NCI-H128 (cell line): ENCODE results near the gene SLC2A9.

ENCODE experiments used
- DNase-seq: peaks from one replicate; lab custom pipeline; 2025; ENCODE audit not compliant: unreplicated experiment; lab: John Stamatoyannopoulos, UW

Gene SLC2A9

DNA sequence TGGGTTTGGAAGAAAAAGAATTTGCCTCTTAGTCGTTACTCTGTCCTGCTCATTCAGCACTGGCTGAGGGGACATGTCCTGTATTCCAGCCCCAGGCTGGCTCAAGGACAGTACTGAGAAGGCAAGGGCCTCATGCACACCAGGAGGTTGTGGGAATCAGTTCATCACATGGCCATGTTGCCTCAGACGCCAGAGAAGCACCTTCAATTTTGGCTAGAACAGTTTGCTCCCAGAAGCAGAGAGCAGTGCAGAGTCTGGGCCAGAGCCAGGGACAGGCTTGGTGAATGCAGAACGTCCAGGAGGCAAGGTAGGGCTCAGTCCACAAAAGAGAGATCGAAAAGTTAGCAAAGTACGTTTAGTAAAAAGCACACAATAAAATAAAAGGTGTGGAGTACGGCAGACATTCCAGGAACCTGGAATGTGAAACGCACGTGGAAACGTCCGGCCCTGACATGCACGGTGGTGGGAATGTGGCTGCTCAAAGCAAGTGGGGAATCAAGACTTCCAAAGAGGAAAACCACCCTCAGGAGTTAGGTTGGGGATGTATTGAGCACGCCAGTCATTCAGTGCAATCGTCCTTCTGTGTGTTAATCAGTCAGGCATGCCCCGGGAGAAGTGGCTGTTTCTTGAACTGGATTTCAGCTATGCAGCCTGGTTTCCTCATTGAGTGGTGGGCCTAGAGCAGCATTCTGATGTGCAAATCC, 1.2 kb upstream of the SLC2A9 start:
- DNase-seq: no peak

DNA sequence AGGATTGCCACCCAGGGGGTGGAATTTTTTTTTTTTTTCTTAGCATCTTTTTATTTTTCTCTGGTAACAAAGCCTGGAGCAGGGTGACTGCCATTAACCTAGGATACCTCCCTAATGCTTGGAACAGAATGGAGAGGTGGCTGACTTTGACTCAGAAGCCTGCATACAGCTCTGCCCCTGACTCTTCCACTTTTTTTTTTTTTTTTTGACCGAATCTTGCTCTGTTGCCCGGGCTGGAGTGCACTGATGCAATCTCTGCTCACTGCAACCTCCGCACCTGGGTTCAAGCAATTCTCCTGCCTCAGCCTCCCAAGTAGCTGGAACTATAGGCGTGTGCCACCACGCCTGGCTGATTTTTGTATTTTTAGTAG, 341 bp upstream of the SLC2A9 start:
- DNase-seq: no peak

DNA sequence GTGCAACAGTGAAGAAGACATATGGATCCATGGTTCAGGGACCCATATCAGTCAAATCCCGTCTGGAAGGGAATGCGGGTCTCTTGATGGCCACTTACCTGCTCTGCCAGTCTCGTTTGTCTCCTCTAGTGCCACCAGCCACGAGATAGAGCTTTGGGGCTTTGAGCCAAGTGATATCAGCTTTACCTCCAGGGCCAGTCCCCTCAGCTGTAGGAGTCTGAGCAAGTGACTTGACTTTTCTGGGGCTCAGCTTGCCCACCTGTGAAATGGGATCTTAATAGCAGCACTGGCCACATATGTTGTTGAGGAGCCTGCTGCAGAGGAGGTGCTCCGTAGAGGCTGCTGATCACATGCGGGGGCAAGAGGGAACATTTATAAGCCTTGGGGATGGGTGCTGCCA, 1.2 kb downstream of the SLC2A9 start:
- no peak for DNase-seq

DNA sequence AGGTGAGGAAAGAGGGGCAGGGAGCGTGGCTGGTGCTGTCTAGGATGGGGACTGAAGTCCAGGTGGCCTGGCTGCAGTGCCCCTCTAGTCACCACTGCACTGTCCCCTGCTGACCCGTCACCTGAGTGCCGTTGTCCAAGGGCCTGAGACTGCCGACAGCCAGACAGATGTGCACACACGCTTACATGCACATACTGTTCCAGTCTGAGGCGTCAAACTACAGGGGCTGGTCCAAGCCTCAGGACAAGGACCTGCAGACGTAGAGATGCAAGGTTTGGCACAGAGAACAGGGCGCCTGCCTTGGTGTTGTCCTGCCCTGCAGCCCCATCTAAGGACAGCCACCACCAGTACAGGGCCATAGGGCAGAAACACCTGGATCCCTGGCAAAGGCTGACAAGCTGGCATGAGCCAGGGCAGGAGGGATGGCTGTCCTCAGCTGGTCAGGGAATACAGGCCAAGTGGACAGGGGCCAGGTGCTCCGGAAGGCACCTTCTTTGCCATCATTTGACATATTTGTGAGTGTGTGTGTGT, 1.7 kb downstream of the SLC2A9 start:
- no peak for DNase-seq

DNA sequence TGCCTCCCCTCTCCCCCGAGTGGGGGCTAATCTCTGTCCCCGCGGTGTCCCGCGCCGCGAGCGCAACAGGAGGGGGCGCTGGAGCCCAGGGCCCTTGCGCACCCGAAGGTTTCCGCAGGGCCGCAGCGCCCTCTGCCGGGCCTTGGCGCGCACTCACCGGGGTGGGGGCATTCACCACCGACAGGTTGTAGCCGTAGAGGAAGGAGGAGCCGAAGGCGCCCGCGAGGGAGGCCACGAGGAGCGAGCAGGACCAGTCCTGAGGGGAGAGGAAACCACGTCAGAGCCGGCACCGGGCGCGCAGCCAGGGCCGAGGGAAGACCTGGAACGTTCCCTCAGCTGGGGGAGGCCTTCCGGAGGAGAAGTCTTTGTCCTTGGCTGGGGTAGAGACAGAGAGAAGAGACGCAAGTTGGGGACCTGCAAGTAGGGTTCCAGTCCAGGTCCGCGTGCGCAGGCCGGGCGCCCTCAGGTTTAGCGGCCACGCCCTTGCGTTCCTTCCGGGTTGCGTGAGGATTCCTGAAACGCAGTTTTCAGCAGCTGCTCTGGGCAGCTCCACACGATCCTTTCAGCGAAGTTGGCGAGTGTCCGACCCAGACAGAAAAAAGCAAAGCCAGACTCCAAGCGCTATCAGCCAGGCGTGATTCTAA, 2.4 kb downstream of the SLC2A9 start:
- DNase-seq: peak; percentile 63

DNA sequence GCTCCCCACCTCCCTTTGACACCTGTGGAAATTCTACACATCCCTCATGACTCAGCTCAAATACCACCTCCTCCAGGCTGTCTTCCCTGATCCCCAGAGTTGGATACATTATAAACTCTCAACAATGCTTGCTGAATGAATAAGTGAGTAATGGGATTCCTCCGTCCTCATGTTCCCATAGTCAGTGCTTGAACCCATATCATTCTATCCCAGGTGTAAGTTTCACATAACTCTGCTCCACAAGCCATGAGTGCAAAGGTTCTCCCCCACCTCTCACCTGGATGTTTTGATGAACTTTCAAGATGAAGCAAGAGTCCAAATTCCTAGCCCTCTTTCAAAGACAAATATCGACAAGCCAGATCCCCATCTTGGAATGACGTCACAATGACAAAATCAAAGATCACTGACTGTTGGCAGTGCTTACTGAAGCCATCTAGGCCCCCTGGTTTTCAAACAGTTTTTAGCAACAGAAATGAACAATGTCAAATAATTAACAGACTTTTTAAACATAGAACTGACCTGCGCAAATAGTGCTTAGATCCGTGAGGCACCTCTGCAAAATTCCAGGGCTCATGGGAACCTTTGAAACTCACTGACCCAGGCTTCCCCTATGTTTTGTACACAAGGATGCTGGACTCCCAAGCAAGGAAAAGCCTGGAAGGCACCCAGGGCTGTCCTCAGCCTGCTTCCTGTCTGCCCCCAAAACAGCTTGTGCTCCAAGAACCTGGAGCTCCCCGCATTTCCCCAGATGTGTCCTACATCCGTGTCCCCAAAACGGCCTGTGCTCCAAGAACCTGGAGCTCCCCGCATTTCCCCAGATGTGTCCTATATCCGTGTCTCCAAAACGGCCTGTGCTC, 4.0 kb downstream of the SLC2A9 start:
- DNase-seq: no peak

DNA sequence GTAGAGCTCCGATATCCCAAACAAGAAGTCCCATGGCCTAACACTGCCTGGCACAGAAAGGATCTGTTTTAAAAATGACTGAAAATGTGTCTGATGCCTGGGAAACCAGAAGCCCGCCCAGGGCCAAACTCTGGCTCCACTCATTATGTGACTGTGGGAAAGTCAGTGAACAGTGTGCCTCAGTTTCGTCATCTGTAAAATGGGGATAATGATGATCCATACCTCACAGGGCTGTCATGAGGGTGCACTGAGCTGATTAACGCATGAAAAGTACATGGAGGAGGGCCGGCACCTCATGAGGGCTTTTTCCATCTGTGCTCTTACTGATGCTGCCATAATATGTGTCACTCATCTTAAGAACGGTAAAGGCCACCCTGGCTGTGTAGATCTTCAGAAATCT, 5.1 kb downstream of the SLC2A9 start:
- DNase-seq: no peak

DNA sequence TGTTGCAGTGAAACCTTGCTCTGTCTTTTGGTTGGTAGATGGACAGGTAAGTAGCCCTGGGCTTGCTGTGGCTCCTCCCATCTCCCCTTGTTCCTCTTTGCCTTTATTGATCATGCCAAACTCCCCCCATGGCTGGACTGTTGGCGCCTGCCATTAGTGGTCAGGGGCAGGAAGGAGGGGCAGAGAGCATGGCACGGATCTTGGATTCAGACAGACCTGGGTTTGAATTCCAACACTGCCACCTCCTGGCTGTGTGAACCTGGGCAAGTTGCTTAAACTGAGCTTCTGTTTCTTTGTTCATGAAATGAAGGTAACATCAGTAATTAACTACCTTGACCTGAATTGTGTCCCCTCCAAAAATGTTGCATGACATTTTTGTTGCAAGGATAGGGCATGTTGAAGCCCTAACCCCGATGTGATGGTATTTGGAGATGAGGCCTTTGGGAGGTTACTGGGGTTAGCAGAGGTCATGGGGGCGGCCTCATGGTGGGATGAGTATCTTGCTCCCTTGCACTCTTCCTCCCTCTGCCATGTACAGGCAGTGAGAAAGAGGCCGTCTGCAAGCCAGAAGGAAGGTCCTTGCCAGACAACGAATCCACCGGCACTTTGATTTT, 6.0 kb downstream of the SLC2A9 start:
- no peak for DNase-seq

DNA sequence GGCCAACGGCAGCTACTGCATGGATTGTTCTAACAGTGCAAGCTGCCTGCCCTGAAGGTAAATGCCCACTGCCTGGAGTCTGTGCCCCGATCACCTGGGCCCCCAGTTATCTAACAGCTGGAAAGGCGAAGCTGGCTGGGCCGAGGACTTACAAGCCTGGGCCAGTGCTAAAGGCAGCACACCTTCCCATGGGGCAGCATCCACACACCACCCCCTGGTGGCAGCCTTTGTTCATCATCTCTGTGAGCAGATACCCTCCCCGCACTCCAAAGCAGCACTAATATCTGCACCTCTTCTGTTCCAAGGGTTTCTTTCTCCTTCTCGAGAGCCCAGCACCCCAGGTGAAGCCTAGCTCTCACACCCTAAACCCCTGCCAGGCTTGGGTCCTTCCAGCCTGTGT, 7.6 kb downstream of the SLC2A9 start:
- peak; percentile 1 for DNase-seq

DNA sequence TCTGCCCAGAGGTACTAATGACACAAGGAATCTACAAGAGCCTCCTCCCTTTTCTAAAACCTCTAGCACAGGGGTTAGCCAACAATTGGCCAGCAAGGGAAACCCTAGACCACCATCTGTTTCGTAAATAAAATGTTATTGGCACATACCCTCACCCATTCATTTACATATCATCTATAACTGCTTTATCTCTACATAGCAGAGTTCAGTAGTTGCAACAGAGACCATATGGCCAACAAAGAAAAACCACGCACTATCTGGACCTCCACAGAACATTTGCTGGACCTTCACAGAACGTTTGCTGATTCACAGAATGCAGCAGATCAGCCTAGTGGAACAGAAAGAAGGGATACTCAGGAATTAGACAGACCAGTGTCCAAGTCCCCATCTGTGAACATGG, 9.4 kb downstream of the SLC2A9 start:
- no peak for DNase-seq

DNA sequence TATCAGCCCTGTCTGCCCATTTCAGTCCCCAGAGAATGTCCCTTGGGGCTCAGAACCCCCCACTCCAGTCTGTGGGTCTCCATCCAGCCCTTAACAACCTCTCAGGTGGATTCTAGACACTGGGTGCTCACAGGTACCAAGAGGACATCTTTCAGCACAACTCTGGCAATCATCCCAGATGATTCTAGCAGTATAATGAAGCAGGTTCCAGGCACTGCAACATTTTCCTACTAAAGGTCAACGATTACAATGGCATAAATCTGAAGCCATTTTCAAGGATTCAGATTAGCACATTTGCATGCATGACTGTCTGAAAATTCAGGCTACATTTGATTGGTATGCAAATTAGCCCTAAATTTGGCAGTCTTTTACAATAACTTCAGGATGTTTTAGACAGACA, 10.0 kb downstream of the SLC2A9 start:
- DNase-seq: no peak

DNA sequence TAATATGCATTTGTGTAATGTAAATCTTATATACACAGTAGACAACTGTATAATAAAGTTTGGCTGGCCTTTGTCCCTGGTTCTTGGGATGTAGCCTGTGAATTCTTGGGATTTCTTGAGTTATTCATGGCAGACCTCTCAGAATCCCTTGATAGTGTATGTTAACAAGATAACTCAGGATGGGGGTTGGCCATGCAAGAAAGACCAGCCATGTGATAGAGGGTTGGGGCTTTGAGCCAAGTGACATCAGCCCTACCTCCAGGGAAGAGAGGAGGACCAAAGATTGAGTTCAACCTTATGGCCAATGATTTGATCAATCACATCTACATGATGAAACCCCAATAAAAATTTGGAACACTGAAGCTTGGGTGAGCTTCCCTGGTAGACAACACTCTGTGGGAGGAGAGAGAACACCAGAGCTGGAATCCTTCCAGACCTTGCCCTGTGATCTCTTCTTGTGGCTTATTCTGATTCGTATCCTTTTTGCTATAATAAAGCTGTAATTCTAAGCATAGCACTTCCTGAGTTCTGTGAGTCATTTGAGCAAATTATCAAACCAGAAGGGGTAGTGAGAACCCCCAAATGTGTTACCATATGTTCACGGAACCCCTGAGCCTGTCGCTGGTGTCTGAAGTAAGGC, 11.3 kb downstream of the SLC2A9 start:
- DNase-seq: no peak

DNA sequence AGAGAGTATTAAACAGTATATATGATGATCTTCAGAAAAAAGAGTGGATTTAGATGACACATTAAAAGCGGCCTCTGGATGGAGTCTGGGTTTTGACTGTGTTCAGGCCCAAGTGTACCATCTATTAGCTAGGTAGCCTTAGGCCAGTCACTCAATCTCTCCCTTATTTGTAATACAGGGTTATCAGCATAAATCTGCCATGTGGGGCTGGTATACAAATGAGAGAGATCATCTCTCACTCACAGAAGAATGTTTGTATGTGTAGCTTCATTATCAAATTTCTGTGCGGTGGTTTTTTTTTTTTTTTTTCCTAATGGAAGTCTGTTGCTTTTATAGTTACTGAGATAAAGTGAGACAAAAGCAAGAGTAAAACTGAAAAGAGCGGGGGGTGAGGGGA, 12.7 kb downstream of the SLC2A9 start:
- DNase-seq: no peak

DNA sequence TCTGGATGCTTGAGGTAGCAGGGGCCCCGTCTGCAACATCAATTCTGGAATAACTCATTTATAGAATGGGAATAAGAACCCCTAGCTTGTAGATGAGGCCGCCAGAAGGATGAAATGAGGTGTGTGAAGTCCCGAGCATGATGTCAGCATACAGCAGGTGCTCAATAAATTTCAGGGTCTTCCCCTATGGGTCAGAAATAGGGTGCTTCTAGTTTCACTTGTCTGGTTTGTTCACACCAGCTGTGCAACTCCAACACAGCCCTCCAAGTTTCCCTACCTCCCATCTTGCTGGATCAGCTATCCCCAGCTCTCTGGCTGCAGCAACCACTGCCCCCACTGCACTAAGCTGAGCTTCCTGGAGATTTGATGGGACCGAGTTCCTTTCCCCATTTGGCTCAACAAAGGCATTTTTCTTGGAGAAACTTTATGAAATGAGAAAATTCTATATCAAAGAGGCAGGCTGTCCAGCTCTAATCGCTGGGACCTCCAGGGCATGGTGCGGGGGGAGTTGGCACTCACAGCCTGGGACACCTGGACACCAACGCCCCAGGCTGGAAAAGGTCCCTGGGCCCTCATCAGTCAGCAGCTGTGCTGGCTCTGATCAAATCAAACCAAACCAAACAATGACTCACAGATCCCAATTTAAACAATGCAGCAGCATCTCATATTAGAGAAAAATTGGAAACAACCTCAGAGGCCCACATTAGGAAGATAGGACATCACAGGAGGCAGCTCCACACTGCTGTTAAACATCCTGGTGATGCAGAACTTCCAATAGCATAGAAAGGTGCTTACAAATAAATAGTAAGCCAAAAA, 13.3 kb downstream of the SLC2A9 start:
- no peak for DNase-seq

DNA sequence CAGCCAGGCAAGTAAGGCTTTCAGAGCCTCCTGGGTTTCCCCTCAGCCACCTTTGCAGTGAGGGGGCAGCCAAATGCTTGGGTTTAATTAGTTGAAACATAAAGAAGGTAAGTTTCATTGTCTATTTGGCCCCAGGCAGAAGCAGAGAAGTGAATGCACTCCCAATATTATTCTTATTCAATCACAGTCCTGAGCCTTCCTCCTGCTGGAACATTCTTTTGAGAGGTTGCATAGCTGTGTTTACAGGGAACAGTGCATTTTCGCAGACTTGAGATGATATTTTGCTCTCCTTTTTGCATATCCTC, 13.9 kb downstream of the SLC2A9 start:
- no peak for DNase-seq

DNA sequence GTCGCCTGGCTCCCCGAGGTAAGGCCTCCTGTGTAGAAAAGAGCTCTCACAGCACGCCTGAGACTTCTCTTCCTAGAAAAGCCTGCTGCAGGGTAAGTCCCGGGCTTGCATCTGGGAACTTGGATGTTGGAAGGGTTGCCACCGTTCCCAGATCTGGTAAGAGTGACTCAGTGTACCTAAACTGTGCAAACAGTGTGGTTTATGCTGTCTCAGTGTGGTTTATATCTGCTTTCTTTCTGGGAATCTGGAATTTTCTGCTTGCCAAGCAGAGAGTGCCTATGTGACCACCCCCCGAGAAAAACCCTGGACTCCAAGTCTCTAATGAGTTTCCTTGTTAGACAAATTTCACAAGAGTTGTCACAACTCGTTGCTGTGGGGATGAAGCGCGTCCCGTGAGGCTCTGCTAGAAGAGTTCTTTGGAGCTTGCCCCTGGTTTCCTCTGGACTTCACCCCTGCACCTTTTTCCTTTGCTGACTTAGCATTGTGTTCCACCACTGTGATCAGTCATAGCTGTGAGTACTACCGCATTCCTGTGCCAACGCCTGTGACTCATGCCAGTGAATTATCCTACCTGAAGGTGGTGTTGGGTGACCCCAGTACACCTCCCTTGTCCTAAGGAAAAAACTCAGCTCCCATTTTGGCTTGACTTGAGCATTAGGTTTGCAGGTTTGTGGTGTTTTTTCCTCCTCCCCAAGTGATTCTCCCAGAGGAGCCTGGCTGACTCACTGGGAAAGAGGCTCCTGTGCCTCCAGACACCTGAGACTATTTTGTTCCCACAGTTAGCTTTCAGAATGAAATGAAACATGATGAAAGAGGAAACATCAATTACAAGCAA, 14.5 kb downstream of the SLC2A9 start:
- DNase-seq: no peak

DNA sequence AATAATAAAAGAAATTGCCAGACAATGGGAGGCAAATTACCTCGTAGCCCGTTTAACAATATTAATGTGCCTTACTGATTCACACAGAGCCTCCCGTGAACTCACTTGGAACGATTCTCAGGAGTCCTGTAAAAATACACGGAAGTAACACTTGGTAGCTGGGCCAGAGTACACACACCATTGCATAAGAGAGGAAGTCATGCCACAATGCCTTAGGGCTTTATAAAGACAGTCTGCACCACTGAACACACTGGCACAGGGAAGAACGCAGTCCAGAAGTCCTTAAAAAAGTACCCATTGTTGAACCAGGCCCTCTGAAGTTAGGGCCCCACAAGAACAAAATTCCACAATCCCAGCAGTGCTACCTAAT, 15.1 kb downstream of the SLC2A9 start:
- DNase-seq: no peak

DNA sequence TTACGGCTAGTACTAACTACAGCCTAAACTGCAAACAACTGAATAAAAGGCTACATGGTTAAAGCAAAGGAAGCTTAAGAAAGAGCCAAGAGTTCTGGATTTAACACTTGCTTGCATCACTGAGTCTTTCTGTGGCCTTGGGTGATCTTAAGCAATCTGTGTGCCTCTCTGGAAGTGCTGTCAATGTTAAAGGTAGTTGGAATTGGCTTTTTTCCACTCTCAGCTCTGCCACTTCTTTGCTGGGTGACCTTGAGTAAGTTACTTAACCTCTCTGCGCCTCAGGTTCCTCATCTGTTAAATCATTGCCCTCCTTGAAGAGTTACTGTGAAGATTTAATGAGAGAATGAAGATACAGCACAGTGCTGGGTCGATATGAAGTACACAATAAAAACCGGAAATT, 15.7 kb downstream of the SLC2A9 start:
- no peak for DNase-seq

DNA sequence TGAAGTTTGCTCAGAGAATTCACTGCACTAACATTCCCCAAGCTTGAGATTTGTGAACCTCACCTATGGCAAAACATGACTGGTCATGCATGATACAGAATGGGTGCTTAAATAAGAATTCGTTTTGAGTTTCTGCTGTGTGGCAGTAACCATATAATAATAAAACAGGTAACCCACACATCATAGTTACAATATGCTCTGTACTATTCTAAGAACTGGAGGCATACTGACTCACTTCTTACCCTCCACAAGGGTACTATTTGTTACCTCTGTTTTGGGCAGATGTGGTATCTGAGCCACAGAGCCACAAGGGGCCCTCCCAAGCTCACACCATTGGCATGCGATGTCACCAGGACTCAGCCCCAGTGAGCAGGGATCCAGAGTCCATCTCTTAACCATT, 17.6 kb downstream of the SLC2A9 start:
- DNase-seq: no peak

DNA sequence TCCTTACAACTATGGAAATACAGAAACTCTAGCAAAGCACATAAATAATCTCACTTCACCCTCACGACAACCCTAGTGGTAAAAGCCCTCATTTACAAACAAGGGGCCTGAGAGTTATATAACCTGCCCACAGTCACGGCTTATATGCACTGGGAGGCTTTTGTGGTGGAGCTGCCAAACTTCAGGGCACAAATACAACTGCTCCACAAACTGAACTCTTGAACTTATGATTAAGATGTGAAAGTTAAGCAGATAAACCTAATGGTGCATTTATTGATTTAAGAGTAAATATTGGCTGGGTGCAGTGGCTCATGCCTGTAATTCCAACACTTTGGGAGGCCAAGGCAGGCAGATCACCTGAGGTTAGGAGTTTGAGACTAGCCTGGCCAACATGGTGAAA, 19.0 kb downstream of the SLC2A9 start:
- no peak for DNase-seq
